HG02884 (cell line): Measurements from ENCODE around the gene PCBD2.
"Not testable (repeated sequence)": the region's sequence is repeated elsewhere in the genome, so short reads cannot be mapped to it uniquely, and the experiment has no call there.

Experiments used
- ATAC-seq: cut with Tn5 transposase; IDR thresholded peaks from one replicate; pipeline ENCODE4 v1.9.1; 2021; ENCODE audit warnings: mild to moderate bottlenecking, moderate library complexity; ENCODE audit not compliant: unreplicated experiment

The PCBD2 gene

DNA sequence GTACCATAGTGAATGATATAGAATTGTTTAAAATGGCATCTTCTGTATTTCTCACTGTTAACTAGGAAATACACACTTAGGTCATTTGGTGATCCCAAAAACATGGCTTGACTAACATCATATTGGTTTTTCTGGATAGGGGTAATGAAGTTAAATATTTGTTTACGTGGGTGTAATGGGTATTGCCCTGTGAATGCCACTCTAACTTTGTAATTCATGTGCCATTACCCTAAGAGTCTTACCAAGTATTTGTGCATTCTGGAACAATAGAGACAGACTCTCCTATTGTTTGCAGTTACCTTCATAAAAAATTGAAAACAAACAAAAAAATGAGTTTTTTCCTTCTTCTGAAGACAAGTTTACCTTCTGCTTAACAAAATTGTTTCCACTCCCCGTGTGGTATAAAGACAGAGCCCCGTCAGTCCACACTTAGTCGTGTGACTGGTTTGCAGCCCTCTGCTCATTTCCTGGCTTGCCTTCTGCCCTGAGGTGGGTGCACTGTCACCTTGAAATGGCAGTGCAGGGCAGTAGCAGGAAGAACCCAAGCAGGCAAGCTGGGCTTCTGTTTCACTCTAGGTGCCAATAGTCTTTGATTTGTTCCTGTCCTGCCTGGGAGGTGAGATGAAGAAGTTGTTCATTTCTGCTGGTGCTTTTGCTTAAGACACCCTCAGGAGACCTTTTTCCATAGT is 53.1 kb downstream of the PCBD2 start:
- ATAC-seq = no peak

DNA sequence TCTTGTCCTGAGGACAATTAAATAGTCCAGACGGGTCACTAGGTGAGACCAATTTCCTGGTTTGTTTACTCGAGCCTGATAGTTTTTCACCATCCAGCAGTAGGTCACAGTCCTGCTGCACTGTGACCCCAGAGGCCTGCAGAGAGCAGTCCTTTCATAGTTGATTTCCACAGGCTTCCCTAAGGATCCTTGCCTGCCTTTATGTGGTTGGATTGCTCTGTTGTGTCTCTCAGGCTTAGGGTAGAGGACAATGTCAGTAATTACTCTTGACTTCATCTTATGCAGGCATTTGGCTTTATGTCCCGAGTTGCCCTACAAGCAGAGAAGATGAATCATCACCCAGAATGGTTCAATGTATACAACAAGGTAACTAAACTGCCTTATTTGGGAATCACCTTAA is 53.8 kb downstream of the PCBD2 start:
- ATAC-seq = no peak

DNA sequence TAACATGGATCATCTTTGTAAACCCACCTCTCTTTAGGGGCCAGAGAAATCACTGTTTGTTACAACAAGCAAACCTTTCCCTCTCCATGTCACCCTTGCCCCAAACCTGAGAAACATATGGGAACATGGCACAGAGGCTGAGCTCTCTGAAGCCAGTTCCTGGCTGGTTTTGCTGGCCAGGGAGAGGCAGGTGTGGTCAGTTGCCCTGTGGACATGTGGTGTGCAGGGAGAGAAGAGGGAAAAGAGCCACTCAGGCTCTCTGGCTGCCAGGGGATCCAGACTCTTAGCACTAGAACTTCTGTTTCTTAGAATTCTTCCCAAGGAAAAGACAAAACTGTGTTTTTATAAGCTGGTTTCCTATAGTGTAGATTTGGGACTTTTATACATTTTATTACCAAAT is 58.2 kb downstream of the PCBD2 start:
- no peak for ATAC-seq

DNA sequence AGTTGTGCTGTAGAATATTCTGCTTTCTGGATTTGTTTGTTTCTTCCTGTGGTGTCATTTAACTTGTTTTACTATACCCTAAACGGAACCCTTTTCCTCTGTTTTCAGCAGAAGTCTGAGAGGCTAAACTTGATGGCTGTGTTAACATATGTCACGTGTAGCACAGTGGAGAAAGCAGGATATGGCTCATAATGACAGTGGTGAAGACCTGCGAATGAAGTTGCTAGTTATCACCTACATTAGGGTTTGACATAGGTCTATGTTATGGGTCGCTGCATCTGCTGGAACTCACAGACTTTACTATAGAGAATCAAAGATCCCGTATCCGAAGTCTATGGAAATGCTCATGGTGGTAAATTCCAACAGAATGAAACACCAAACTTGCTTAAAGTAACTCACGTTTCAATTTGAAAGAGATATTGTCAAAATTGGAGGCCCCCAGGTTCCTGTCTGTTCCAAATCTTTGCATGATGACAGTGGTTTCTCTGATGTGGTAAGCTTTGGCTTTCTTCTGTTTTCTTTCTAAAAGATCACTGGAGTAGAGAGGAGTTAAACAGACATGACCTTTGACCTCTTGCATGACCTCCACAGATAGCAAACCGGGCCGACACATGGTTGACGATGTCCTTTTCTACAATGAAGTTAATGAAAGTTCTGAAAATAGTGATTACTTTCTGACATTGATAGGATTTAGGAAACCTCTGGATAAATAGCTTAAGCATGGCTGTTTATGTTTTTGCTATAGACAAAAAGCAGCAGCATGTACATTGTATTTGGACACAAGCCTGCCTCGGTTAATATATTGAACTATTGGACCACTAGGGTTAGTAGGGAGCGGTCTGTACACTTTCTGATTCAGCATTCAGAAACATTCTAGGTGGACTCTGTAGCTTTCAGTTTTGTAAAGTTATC is 59.7 kb downstream of the PCBD2 start:
- ATAC-seq = no peak

DNA sequence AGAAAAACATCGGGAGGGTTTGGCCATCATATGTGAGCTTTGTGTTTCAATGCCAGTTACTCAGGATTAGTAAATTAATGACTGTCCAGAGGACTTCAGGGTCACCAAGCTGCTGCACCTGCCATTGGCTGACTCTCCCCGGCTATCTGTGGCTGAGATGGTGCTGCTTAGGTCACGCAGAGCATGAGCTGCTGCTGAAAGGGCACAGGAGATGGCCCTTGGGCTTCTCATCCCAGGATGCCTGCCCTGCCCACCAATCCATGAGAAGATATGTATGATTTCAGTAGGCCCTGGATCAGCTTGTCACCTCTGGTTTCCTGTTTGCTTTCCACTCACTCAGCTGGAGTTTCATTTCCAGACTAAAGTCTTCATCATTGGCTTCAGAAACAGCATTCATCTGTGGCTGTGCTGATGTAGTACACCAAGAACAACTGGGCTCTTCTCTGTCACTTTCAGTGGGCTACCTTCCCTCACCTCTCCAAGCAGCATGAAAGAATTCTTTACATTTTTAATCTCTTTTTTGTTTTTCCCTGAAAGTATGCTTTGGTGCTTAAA is 60.4 kb downstream of the PCBD2 start:
- ATAC-seq = no peak

DNA sequence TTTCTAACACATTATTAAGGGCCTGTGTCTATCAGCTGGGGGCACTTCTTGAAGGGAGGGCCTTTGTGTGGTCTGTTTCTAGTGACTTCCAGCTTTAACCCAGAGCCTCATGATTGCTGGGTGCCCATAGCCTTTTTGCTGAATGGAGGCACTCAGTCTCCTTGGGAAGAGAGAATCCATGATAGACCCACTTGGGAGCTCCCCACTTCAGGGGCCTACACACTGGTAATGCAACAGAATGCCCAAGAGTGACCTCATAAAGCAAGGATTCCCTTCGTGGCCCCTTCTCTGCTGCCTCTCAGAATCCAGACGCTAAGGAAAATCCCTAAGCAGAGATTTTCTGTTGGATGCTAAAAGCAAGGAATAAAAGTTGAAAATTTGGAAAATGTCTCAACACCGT is 62.7 kb downstream of the PCBD2 start, which contains the start of gene CATSPER3:
Gene CATSPER3, plus strand, starts transcription at position 301 of the 400 bp plus-strand sequence. Its CDS starts 85 bp downstream, at position 386.
- ATAC-seq = no peak

DNA sequence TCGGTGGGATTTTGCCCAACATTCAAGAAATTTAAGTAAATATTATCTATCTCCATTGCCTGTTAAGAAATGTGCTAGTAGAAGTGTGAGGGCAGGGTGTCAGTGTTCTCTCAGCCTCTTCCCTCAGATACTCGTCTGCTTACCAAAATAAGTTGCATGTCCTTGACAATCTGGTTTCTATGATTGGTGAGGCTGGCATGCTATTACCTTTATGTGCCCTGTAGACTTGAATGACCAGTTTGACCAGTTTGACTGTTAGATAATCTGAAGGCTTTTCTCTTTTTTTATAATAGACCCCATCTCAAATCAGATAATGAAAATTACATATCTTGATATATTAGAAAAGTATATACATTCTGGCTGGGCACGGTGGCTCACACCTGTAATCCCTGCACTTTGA is 63.1 kb downstream of the PCBD2 start:
- no peak for ATAC-seq

DNA sequence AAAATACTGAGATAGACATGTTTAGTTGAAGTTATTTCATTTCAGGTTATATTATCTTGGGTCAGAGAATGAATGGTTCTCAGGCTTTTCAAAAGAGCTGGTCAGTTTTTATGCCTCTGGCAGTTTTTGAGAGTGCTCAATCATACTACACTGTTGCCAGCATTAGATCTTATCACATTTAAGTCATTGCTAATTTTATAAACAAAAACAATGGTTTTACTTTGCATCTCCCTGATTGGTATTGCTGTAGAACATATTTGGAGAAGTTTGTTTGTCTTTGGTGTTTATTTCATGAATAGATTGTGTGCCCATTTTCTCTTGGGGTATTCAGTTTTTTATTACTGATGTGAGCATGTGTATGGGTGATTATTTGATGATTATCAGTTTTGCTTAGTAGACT is 64.2 kb downstream of the PCBD2 start:
- no peak for ATAC-seq

DNA sequence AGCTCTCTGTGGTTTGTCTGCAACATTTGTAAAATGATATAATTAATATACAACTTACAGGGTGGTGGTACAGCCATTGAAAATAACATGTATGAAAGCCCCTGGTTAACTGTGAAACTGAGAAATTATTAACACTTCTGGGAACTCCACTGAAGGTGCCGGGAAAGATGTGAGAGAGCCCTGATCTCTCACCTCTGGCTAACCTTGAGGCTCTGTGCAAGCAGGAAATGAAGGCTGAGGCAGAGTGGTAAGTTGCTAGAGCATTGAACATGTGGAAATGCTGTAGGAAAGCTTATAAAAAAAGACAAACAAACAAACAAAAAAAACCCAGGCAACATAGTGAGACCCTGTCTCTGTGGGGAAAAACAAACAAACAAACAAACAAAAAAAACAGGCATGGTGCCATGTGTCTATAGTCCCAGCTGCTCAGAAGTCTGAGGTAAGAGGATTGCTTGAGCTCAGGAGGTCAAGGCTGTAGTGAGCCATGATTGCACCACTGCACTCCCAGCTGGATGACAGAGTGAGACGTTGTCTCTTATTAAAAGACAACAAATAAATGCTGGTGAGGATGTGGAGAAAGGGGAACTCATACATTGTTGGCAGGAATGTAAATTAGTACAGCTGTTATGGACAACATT is 70.3 kb downstream of the PCBD2 start:
- ATAC-seq = no peak

DNA sequence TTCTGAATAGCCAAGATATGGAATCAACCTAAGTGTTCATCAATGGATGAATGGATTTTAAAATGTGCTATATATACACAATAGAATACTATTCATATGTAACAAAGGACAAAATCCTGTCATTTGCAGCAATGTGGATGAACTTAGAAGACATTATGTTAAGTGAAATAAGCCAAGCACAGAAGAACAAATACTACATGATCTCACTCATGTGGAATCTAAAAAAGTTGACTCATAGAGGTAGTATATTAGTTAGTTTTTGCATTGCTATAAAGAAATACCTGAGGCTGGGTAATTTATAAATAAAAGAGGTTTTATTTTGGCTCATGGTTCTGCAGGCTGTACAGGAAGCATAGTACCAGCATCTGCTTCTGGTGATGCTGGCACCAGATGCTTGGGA is 70.9 kb downstream of the PCBD2 start:
- ATAC-seq = no peak

DNA sequence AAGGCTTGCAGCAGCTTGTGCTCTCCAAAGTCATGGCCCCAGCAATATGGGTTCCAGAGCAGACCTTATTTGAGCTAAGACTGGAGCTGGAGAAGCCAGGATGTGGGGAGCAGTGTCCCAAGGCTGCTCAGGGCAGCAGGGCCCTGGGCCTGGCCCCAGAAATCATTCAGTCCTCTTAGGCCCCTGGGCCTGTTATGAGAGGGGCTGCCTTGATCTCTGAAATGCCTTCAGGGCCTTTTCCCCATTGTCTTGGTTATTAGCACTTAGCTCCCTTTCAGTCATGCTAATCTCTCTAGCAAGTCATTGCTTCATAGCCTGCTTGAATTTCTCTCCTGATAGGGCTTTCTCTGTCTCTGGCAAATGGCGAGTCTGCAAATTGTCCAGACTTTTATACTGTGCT is 71.9 kb downstream of the PCBD2 start:
- ATAC-seq = no peak

DNA sequence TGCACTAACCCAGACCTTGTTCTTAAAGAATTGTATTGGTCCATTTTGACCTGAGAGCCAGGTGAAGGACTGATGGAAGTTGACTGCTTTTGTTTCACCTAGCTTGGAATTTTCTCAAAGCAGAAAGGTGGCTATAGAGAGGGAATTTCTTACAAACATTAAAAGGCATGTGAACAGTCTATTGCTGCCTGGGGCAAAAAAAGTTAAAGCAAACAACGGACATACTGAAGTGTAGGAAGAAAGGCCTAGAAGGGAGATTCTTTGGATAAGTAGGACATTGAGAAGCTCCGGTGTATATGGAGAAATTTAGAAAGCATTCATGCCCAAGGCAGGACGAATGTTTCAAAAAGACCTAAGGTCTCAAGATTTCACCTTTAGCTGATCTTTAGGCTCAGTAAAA is 74.5 kb downstream of the PCBD2 start:
- ATAC-seq = no peak

DNA sequence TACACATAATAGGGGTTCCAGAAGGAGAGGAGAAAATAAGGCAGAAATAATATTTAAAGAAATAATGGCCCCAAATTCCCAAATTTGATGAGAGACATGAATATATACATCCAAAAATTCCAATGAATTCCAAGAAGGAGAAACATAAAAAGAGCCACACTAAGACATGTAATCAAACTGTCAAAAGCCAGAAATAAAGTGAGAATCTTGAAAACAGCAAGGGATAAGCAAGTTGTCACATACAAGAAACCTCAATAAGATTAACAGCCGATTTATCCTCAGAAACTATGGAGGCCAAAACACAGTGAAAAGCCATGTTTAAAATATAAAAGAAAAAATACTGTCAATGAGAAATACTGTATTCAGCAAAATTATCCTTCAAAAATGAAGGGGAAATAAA is 77.3 kb downstream of the PCBD2 start:
- ATAC-seq = no peak

DNA sequence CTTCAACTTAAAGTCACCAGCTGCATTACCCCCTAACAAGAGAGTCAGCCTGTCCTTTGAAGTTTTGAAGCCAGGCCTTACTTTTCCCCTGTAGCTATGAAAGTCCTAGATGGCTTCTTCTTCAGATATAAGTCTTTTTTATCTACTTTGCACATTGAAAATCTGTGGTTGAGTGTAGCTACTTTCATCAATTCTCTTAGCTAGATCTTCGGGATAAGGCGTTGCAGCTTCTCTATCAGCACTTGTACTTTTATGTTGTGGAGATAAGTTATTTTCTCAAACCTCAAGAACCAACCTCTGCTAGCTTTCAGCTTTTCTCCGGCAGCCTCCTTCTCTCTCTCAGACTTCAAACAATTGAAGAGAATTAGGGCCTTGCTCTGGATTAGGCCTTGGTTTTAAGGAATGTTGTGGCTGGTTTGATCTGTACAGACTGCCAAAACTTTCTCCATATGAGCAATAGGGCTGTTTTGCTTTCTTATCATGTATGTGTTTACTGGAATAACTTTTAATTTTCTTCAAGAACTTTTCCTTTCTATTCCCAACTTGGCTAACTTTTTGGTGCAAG is 84.4 kb downstream of the PCBD2 start:
- no peak for ATAC-seq

DNA sequence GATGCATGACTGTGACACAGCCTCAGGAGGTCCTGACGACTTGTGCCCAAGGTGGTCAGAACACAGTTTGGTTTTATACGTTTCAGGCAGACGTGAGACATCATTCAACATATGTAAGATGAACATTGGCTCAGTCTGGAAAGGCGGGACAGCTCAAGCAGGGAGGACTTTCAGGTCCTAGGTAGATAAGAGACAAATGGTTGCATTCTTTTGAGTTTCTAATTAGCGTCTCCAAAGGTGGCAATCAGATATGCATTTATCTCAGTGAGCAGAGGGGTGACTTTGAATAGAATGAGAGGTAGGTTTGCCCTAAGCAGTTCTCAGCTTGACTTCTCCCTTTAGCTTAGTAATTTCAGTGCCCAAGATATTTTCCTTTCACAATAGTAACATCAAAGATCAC is 85.3 kb downstream of the PCBD2 start:
- ATAC-seq = not testable (repeated sequence)

DNA sequence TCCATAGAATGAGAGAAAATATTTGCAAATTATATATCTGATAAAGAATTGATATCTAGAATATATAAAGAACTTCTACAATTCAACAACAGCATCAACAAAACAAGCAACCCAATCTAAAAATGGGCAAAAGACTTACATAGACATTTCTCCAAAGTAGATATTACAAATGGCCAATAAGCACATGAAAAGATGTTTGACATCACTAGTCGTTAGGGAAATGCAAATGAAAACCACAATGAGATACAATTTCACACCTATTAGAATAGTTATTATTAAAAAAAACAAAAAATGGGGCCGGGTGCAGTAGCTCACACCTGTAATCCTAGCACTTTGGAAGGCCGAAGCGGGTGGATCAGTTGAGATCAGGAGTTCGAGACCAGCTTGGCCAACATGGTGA is 87.2 kb downstream of the PCBD2 start:
- no peak for ATAC-seq

DNA sequence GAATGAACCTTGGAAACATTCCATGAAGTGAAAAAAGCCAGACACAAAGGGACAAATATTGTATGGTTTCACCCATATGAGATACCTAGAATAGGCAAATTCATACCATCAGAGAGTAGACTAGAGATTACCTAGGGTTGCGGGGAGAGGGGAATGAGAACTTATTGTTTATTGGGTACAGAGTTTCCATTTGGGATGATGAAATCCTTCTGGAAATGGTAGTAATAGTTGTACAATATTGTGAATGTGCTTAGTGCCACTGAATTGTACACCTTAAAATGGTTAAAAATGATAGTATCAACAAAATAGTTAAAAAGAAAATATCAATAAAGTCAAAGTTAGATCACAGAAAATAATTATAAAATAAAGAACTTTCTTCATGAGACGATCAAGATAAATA is 88.2 kb downstream of the PCBD2 start:
- ATAC-seq = no peak

DNA sequence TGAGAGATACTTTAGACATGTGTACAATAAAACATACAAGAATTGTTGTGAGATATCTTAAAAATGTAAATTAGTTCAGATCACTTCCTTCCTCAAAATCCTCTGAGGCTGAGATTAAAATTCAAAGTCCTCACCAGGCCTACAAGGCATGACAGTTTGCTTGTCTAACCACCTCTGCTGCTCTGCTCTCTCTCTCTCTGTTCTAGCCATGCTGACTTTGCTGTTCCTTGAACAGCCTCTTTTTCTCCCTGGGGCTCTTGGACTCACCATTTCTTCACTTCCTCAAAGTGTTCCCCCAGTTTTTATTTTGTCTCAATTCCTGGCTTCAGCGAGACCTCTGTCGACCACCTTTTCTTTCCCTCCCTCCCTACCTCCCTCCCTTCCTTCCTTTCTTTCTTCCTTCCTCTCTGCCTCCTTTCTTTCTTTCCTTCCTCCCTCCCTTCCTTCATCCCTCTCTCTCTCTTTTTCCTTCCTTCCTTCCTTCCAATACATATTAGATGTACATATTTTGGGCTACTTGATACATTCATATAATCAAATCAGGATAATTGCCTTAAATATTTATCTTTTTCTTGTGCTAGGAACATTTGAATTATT is 89.7 kb downstream of the PCBD2 start:
- ATAC-seq = no peak

DNA sequence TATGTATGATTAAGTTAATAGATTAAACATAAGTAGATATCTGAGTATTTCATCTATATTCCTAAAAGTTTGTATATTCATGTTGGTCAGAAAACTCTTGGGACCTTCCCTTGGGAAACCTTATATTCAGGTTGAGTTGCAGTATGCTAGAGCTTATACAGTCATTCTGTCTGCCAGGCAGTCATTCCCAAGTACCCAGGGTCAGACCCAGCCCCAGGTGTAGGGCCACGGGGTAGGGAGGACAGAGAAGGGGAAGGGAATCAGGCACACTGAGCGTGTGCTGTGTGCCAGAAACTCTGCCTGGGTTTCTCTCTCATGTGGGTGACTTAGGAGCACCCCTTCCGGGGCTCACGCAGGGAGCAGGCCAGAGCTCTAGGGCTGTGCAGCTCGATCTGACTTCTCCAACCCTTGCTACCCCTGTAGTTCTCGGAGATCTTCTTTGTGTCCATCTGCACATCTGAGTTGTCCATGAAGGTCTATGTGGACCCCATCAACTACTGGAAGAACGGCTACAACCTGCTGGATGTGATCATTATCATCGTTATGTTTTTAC is 91.0 kb downstream of the PCBD2 start:
- ATAC-seq = no peak

DNA sequence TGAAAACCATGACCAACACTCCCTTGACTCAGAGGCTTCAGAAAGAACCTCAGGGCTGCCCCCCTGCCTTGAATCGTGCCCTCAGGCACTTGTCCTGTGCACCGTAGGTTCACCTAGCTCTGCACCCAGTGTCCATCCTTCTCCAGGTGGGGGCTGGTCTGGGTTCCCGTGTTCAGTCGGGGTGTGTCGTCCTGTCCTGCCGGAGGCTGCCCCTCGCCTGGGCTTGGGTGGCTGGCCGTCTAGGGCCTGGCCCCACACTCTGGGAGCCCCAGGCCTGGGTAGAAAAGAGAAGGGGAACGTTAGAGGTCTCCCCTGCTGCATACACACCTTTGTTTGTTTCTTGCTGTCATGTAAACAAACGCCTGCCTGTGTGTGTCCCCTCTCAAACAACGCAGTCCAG is 92.1 kb downstream of the PCBD2 start:
- ATAC-seq = no peak
